ENCODE results near the gene CENPB.

DNA sequence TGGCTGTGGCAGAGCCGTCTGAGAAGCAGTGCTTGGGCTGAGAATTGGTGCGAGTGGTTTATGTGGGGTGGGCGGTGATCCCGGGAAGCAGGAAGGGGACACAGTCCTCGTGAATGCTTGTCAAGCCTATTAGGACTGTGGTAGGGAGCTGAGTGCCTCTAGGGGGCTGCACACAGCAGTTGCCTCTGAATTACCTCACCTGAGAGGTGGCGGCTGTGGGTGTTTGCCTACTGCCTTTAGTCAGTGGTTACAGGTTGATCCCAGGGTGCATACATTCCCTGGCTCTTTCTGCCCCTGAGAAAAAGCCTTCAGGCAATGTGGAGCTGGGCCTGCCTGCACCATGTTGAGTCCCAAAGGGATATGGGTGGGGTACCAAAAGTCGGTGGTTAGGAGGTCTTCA is 39.0 kb upstream of the CENPB start:
- TF ChIP-seq POLR2A (IDR thresholded peaks at IDR 0.05; ENCODE audit: low read depth, low read length): no peak
- no peak for TF ChIP-seq CTCF (conservative IDR thresholded peaks at IDR 0.05; ENCODE audit: low read depth, low read length)
- TF ChIP-seq BHLHE40 (IDR thresholded peaks at IDR 0.05; ENCODE audit: low read depth, low read length): no peak
- TF ChIP-seq RCOR1 (IDR thresholded peaks at IDR 0.05; ENCODE audit: insufficient replicate concordance, low read length): no peak
- no peak for TF ChIP-seq SMC3 (IDR thresholded peaks at IDR 0.05; ENCODE audit: low read depth, low read length)
- TF ChIP-seq CHD1 (IDR thresholded peaks at IDR 0.05; ENCODE audit: low read depth, low read length): no peak

Measured in IMR-90 (cell line).